Calu3 (cell line): ENCODE results near the gene DNER. TPM values are rescaled to one million over a fixed set of nuclear protein-coding genes. Genes with fewer than 3 reads are reported as not detected.
"Not testable (repeated sequence)": the region's sequence is repeated elsewhere in the genome, so short reads cannot be mapped to it uniquely, and the experiment has no call there.

ENCODE experiments used
- Bru-seq: library from RNA; stranded (reverse); fragments of 400-500 nt; gene quantifications from one replicate; lab custom pipeline; 2021; lab: Mats Ljungman, UMichigan
- BruChase-seq, 2 experiments: library from RNA; stranded (reverse); fragments of 400-500 nt; gene quantifications; one replicate each; lab custom pipeline; 2021; lab: Mats Ljungman, UMichigan
- BruUV-seq: library from RNA; stranded (reverse); fragments of 400-500 nt; replicated peaks from 2 replicates; lab custom pipeline; 2021; lab: Mats Ljungman, UMichigan
- CTCF ChIA-PET: fragments of 300-600 bp; sonication (Branson Sonifier 250); formaldehyde crosslinking; loops from one replicate; lab custom pipeline; 2022; ENCODE audit warnings: antibody characterized with exemption; lab: Charles Lee
- DNase-seq: peaks from one replicate; pipeline ENCODE4 v3.0.0; 2022
- H3K27ac Mint-ChIP-seq: one replicate; pipeline ENCODE4 v1.8.0; 2022; ENCODE audit warnings: mixed read lengths; ENCODE audit not compliant: unreplicated experiment
- H3K27me3 Mint-ChIP-seq: one replicate; pipeline ENCODE4 v1.8.0; 2022; ENCODE audit warnings: mixed read lengths; ENCODE audit not compliant: unreplicated experiment
- H3K36me3 Mint-ChIP-seq: one replicate; pipeline ENCODE4 v1.8.0; 2022; ENCODE audit warnings: mild to moderate bottlenecking, moderate library complexity, mixed read lengths; ENCODE audit not compliant: insufficient read depth, unreplicated experiment
- H3K4me1 Mint-ChIP-seq: one replicate; pipeline ENCODE4 v1.8.0; 2022; ENCODE audit warnings: mild to moderate bottlenecking, low read depth, mixed read lengths; ENCODE audit not compliant: unreplicated experiment
- H3K4me3 Mint-ChIP-seq: one replicate; pipeline ENCODE4 v1.8.0; 2022; ENCODE audit warnings: mild to moderate bottlenecking, low read depth, moderate library complexity, mixed read lengths; ENCODE audit not compliant: unreplicated experiment
- H3K9me3 Mint-ChIP-seq: one replicate; pipeline ENCODE4 v1.8.0; 2022; ENCODE audit warnings: low read depth, mixed read lengths; ENCODE audit not compliant: unreplicated experiment
- intact Hi-C: fragments of 100-400 bp; cut with micrococcal nuclease; formaldehyde crosslinking; loops from one replicate; pipeline ENCODE4 v1.10.0; 2022; ENCODE audit not compliant: unreplicated experiment
- long read RNA-seq: library from polyadenylated mRNA; stranded (forward); transcript quantifications from one replicate; pipeline ENCODE4 v2.0.0, GENCODE V29; 2022
- total RNA-seq: library from RNA; stranded (reverse); gene quantifications from 2 replicates; pipeline ENCODE4 v1.2.3, GENCODE V29; 2022
- TF ChIP-seq, protein P1 (sequence below): fragments of 200-600 bp; IDR thresholded peaks from one replicate; pipeline ENCODE4 v1.8.0; 2022; ENCODE audit warnings: antibody characterized with exemption; ENCODE audit not compliant: unreplicated experiment

DNER gene, protein sequence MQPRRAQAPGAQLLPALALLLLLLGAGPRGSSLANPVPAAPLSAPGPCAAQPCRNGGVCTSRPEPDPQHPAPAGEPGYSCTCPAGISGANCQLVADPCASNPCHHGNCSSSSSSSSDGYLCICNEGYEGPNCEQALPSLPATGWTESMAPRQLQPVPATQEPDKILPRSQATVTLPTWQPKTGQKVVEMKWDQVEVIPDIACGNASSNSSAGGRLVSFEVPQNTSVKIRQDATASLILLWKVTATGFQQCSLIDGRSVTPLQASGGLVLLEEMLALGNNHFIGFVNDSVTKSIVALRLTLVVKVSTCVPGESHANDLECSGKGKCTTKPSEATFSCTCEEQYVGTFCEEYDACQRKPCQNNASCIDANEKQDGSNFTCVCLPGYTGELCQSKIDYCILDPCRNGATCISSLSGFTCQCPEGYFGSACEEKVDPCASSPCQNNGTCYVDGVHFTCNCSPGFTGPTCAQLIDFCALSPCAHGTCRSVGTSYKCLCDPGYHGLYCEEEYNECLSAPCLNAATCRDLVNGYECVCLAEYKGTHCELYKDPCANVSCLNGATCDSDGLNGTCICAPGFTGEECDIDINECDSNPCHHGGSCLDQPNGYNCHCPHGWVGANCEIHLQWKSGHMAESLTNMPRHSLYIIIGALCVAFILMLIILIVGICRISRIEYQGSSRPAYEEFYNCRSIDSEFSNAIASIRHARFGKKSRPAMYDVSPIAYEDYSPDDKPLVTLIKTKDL
- total RNA-seq (0.88 and 1.1 TPM in 2 replicates), Bru-seq, nascent RNA (percentile 21 among the genes with signal in this experiment), BruChase-seq, experiment 1, labeled RNA remaining after a 6-hour chase (percentile 18 among the genes with signal in this experiment), BruChase-seq, experiment 2, labeled RNA remaining after a 2-hour chase (percentile 14 among the genes with signal in this experiment)
- long read RNA-seq, partial matches to known transcripts, result 0 of 2 reads
- long read RNA-seq, other reads (novel, unspliced or antisense), result 0 of 2 reads

DNA sequence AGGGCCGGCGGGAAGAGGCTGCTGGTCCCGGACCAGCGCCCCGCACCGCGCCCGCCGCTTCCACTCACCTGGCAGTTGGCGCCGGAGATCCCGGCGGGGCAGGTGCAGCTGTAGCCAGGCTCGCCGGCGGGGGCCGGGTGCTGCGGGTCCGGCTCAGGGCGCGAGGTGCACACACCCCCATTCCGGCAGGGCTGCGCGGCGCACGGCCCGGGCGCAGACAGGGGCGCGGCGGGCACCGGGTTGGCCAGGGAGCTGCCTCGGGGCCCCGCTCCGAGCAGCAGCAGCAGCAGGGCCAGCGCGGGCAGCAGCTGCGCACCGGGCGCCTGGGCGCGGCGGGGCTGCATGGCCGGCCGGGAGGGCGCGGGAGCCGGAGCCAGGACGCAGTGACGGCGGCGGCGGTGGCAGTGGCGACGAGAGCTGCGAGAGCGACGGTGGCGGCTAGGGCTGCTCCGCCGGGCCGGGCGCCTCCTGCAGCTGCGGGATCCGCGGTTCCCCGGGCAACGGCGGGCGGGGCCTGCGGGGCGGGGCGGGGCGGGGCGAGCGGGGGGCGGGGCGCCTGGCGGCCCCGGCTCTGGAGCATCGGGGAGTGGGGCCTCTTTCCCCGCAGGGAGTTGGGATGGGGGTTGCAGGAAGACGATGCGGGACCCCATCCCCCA is at the start of gene DNER:
Gene DNER (minus strand): TSS at position 476 of the 656 bp plus-strand sequence. CDS start 132 bp downstream, at position 344.
- no peaks in the 10 kb centered on the region for H3K4me1 Mint-ChIP-seq
- peak; percentile 69 for DNase-seq

DNA sequence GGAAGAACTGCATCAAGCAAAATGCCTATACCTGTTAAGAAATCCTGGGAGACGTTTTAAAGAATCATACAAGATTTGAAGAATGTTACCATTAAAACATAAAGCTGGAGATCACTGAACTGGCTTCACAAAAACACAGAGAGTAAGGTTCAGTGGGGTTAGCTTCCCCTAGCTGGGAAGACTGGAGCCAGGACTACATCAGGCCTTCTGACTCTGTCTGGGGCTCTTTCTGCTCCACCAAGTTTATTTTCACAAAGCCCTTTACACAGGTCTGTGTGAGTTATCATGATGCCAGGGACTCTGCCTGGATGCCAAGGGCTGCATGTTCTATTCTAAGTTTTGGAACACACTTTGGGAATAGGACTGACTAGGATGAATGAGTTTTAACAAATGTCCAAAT is 47.3 kb upstream of the DNER start:
- Mint-ChIP-seq H3K4me3 (no peak overlapping the region), H3K27ac (no peak overlapping the region), H3K27me3 (no peaks in the 10 kb centered on the region), H3K4me1 (no peaks in the 10 kb centered on the region), H3K36me3 (peaks cover 31% of the 10 kb centered on the region), H3K9me3 (no peaks in the 10 kb centered on the region)
- intact Hi-C loops, result no loop called here
- no TSS peak for BruUV-seq
- TF ChIP-seq, protein P1, sequence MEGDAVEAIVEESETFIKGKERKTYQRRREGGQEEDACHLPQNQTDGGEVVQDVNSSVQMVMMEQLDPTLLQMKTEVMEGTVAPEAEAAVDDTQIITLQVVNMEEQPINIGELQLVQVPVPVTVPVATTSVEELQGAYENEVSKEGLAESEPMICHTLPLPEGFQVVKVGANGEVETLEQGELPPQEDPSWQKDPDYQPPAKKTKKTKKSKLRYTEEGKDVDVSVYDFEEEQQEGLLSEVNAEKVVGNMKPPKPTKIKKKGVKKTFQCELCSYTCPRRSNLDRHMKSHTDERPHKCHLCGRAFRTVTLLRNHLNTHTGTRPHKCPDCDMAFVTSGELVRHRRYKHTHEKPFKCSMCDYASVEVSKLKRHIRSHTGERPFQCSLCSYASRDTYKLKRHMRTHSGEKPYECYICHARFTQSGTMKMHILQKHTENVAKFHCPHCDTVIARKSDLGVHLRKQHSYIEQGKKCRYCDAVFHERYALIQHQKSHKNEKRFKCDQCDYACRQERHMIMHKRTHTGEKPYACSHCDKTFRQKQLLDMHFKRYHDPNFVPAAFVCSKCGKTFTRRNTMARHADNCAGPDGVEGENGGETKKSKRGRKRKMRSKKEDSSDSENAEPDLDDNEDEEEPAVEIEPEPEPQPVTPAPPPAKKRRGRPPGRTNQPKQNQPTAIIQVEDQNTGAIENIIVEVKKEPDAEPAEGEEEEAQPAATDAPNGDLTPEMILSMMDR, result no peak
- no peak for DNase-seq
- CTCF ChIA-PET, result no interaction called here

More for the DNA sequence above, at the start of gene DNER:
- Mint-ChIP-seq H3K36me3 (peaks cover 6% of the 10 kb centered on the region), H3K27me3 (peaks cover 69% of the 10 kb centered on the region), H3K4me3 (peak within 1 kb of the TSS; percentile 70), H3K27ac (no peak within 1 kb of the TSS), H3K9me3 (no peaks in the 10 kb centered on the region)
- TF ChIP-seq, protein P1, result no peak
- no TSS peak for BruUV-seq
- CTCF ChIA-PET, result interaction anchor here (0.5 to 1.1 kb wide), 3 partner anchors 12 to 283 kb away, joined by 3 to 4 read pairs (median 3); no protein-coding TSS in a partner anchor
- intact Hi-C loops, result loop anchor here (5.0 to 10.0 kb wide), 2 partner anchors 279 to 442 kb away; partner anchors contain the start of gene PID1

DNA sequence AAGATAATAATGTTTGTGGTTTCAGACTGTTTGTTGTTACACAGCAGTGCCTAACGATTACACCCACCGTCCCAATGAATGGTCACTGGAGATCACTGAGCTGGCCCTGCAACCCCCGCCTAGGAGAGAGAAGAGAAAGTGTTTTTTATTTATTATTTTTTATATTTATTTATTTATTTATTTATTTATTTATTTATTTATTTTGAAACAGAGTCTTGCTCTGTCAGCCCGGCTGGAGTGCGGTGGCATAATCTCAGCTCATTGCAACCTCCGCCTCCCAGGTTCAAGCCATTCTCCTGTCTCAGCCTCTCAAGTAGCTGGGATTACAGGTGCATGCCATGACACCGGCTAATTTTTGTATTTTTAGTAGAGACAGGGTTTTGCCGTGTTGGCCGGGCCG is 43.1 kb upstream of the DNER start:
- DNase-seq, H3K4me1 Mint-ChIP-seq, BruUV-seq, intact Hi-C loops, H3K27me3 Mint-ChIP-seq, H3K9me3 Mint-ChIP-seq, H3K27ac Mint-ChIP-seq, CTCF ChIA-PET, H3K4me3 Mint-ChIP-seq, H3K36me3 Mint-ChIP-seq: not testable (repeated sequence)

DNA sequence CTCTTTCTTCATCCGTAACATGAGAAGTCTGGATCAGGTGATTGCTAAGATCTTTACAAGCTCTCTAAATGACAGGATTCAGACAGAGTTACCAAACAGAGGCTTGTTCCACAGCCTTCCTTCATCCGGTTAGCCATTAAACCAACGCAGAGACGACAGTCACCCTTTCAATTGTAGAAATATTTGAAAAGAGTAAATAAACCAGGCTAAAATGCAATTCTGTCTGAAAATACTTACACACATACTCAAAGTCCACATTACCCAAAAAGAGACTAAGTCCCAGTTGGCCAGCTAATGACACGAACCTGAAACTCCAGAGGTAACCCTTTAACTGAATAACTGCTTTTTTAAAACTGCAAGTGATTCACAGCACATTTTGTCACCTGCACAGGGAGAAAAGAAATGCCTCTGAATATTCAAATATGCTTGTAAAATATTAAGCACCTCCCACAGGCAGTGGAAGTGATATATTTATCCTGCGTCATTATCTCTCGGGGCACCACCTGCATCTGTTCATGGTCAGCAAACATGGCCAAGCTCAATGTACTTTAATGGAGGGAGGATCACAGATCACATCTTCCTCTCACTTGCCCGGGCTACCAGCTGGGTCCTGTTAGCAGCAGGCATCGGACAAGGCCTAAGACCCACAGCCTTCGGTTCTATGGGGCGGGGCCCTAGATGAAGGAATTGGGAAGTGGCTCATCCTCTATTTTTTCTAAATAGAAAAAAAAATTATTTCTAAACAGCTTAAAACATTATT is 38.8 kb upstream of the DNER start:
- H3K4me3 Mint-ChIP-seq, result no peak overlapping the region
- H3K4me1 Mint-ChIP-seq, result peaks cover 10% of the 10 kb centered on the region
- peaks cover 3% of the 10 kb centered on the region for H3K36me3 Mint-ChIP-seq
- no peak overlapping the region for H3K27ac Mint-ChIP-seq
- CTCF ChIA-PET, result no interaction called here
- H3K27me3 Mint-ChIP-seq, result no peaks in the 10 kb centered on the region
- no peaks in the 10 kb centered on the region for H3K9me3 Mint-ChIP-seq
- BruUV-seq, result no TSS peak
- TF ChIP-seq, protein P1, result no peak
- DNase-seq, result no peak
- intact Hi-C loops, result no loop called here
